Stimulated activated CD4-positive, alpha-beta T cell treated with anti-CD3 and anti-CD28 coated beads, Interleukin-1b, Interleukin-23, amount 100 ng/mL, for 48 hours (primary cell): Measurements from ENCODE around the gene MUC5B.

ENCODE experiments used
- DNase-seq: peaks from one replicate; pipeline ENCODE4 v3.0.0-alpha.2; 2020

MUC5B gene

DNA sequence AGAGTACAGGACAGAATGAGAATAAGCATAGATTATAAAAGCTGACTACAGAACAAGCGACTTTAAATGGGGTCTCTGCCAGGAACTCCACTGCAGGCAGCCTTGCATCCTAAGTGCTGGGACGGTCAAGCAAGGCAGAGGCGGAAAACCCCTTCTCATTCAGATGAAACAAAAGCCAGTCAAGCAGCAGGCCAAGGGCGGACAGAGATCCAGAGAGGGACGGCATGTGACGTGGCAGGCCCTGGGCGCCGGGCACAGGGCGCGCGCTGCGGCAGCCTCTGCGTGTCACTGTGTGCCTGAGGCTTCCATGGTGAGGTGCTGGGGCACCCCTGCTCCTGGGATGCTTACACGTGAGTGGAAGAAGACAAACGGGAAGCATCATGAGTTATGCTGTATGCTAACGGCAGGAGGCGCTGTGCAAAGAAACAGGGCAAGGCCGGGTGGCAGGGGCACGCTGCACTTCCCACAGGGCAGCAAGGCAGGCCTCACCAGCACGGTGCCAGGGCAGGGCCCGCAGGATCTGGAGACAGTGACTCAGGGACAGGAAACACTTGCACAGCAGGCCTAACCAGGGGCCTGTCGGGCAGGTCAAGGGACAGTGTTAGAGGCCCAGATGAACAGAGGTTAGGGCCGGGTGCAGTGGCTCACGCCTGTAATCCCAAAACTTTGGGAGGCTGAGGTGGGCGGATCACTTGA, 80.4 kb downstream of the MUC5B start:
- DNase-seq, result no peak

DNA sequence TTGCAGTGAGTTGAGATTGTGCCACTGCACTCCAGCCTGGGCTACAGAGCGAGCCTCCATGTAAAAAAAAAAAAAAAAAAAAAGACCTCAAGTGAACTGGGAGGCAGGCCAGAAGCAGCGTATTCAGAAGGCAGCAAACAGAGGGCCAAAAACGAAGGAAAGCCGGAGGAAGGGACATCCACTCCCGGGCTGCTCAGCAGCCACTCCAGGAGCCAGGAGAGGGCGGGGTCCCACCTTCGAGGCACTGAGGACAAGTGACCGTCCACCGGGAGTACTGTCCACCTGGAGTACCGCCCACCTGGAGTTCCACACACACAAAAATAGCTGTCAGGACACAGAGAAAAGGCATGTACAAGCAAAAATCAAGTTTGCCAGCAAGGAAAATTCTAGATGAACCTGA, 81.1 kb downstream of the MUC5B start:
- DNase-seq, result no peak

DNA sequence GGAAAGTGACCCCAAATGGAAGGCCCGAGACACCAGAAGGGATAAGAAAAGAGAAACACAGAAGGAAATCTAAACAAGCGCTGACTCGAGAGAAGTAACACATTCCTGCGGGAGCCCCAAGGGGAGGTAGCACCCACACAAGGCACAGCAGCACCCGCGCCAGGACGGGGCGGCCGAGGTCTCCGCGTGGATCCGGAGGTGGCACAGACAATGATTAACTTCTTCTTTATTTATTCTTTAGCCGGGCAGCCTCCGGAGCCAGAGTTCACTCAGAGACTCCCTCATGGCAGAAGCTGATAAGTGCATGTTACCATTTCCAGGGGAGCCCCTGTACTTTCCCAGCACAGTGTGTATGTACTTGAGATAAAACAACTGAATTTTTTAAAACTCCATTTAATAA, 81.5 kb downstream of the MUC5B start:
- DNase-seq, result no peak

DNA sequence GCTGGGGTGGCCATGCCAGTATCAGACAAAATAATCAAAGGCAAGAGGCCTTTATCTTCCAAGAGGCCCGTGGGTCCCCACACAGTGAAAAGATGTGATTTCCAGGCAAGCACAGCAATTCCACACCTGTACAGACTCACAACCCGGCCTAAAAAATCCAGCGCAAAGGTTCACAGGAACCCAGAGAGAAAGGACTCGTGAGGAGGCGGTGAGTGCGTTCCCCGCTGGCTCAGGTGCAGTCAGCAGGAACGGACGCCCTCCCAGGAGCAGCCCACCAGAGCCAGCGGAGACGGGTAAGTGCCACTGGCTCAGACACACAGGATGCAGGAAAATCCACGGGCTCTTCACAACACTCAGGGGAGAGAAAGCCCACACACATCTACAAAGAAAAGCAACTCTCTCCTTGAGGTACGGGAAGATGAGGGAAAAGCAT, 82.2 kb downstream of the MUC5B start:
- DNase-seq, result no peak

DNA sequence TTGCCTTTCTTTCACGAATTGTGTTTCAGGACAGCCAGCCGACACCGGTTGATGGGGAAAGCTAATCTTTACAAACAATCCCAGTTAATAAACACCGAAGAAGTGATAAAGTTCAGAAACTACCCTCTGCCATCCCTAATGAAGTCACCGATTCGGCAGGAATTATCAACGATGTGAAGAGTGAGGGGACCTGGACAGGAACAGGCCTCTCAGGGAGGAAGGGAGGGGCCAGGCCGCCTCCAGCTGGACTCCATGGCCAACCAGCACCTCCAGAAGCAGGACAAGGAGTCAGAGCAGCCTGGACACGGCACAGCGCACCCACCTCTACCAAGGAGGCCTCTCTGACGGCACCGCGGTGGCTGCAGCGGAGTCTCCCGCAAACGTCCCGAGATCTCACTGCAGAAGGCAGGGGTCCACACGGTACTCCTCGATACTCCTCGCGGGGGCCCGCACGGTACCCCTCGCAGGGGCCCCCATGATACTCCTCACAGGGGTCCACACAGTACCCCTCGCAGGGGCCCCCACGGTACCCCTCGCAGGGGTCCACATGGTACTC, 82.7 kb downstream of the MUC5B start:
- no peak for DNase-seq

DNA sequence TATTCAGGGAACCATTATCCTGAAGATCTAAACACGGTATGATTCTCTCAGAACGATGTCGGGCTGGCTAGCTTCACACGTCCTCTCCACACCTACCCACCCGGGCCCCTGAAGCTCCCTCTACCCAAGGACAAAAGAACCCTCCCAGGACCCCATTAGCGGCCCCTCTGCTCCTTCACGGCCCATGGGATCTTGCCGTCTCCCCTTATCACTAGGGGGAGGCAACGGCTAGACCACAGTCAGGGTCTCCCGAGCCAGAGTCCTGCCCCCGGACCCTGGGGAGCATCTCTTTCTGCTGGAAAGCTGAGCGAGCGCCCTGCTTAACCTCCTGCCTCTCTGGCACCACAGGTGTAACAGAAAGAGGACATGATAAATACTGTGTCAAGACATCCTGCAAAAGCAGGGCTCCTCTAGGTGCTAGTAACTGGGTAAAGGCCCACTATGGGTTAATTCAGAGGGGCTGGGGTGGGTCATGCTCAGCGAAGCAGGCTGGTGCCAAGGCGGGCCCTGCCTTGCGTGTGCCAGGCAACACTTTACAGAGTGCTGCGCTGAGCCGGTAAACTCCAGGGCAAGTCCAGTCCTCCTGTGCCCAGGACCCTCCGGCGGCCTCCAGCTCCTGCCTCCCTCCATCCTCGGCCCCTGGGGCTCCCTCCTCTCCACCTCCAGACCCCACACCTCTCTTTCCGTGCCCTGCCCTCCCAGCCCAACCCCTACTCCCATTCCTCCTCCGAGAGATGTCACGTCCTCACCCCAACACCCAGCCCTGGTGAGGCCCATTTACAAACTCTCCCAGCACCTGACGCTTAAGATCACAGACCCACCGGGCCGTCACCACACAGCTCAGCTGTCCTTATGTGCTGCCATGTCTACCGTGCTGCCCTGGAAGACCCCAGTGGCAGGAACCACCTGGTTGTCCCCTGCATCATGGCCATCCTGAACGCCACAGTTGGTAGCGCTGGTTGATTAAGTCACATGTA, 83.6 kb downstream of the MUC5B start:
- DNase-seq, result no peak

DNA sequence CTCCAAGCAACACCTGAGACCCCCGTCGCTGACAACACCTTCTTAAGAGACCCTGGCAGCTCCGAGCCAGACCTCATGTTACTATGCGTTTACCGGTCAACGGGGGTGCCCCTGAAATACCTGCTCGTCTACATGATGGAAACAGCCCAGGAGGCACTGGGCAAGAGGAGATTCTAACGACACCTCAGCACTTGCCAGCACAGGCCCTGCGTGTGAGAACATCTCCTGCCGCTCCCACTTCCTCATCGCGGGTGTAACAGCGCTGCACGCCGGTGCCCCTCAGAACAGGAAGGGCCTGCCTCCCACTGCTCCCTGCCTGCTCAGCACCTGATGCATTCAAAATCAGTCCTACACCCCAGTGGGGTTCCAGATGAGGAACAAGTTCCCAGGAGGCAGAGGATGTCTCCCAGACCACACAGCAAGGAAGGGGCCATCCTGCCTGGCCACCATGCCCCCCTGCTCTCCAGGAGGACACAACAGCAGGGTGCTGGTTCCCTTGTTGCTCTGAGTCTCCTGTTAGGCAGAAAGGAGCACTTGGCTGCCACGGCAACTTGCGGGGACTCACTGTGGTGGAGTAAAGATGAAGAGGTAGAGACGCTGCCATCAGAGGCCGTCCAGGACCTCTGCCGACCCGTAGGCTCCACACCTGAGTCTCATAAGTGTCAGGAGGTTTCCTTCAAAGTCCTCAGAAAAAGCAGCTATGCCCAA, 84.5 kb downstream of the MUC5B start:
- no peak for DNase-seq

DNA sequence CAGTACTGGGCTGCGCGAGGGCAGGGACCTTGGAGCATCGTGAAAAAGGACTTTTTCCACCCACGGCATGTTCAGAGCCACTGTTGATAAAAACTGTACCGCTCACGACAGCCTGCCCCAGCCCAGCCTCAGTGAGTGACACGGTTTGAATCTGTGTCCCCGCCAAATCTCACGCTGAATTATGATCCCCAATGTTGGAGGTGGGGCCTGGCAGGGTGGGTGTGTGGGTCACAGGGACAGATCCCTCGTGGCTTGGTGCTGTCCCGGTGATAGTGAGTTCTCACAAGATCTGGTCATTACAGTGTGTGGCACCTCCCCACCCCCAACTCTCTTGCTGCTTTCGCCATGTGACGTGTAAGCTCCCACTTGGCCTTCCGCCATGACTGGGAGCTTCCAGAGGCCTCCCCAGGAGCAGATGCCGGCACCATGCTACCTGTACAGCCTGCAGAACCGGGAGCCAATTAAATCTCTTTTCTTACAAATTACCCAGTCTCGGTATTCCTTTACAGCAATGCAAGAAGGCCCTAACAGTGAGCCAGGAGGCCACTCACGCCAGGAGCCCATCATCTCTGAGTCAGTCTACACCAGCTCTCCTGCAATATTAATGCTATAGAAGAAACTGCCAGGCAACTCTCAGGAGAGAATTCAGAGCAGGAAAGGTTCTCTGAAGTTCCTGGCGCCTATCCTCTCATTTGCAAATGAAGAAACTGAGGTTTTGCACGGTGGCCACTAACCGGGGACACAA, 85.3 kb downstream of the MUC5B start:
- no peak for DNase-seq

DNA sequence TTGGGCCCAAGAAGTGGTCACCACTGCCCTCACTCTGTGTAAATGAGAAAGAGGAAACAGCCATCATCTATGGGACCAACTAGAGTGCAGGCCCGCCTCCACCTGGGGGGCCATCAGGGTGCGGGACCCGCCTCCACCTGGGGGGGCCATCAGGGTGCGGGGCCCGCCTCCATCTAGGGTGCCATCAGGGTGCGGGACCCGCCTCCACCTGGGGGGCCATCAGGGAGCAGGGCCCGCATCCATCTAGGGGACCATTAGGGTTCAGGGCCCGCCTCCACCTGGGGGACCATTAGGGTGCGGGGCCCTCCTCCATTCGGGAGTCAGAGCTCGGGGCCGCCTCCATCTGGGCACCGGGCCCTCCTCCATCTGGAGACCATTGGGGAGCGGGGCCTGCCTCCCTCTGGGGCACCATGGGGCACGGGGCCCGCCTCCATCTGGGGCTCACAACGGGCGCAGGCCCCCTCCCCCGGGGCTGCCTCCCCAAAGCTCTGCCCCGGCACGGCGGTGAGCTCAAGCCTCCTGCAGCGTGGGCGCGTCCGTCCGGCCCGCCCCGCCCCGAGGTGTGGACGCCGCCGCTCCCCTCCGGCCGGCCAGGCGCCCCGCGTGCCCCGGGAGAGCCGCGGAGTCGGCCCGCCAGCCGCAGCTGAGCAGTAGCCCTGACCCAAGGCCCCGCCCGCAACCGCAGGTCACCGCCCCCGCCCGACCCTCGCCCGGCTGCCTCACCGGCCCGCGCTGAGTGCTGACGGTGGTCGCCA, 86.1 kb downstream of the MUC5B start:
- DNase-seq, result no peak

DNA sequence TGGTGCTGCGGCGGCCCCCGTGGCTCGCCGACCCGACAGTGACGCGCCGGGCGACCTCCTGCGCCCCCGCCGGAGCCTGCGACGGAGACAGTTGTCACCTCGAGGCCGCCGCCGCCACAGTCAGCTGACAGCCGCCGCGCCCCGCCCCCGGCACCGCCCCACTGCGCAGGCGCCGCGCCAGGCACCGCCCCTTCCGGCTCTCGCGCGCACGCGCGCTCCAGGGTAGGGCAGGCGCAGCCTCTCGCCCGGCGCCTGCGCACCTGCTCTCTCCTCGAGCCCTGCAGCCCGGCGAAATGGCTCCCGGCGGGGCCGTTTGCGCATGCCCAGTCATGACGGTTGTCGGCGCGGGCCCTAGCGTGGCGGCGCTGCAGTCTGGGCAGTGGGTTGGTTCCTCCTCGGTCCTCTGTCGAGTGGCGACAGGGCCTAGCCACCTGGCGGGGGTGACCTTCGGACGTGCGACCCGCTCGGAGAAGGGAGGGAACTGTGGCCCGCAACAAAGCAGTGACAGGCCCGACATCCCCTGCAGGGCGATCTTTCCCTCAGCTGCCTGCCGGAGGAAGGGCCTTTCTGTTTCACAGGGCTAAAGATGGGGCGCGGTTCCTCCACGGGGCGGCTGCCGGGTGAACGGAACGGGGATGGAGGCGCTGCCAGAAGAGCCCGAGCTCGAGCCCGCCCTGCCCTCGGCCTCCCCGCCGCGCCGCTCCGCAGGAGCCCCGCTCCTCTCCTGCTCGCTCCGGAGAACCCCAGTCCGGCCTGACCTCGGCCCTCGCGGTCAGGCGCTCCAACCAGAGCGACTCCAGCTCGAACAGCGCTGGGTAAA, 86.8 kb downstream of the MUC5B start, which contains the start of gene TOLLIP:
Gene TOLLIP, minus strand, starts transcription at position 135 of the 820 bp plus-strand sequence. Its CDS starts 134 bp downstream, at position 1.
- peak; percentile 97 for DNase-seq

DNA sequence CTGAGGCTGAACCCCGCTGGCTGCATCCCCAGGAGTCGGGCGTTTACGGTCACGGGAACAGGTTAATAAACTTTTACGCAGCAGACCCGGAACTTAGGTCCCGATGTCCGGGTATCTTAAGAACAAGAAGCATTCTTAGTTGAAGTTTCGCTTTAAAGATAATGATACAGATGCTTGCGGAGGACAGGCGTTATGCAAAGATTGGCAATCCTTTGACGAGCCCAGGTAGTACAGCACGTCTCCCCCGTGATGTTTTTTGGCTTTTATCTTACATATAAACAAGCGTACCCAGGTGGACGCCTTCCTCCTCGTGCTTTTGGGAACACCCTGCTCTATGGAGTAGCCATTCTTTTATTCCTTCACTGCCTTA, 87.4 kb downstream of the MUC5B start:
- no peak for DNase-seq

DNA sequence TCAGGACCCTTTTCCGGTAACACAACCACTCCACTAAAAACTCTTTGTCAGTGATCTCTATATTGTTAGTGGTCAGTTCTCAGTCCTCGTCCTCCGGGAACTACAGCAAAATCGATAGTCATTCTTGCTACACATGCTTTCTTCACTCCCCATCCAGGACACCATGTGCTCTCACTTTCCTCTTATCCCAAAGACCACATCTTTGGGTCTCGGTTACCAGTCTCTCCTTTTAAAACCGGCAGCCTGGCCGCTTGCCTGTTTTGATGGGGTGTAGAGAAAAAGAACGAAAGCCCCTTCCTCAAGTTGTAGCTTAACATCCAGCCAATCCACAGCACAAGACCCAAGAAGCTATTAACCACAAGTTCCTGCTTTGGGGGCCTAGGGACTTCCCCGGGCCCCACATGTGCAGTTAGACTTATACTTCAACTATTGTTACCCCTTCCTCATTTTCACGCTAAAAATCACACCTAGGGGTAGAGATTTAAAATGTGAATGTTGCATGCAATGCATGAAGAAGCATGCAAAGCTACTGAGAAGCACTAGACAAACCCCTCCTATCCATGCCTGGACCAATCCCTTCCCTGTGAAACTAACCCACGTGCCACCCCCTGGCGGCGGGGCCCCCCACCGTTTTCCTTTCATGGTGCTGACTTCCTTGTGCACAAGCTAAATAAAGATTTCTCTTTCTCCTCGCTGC, 88.1 kb downstream of the MUC5B start:
- peak; percentile 57 for DNase-seq
